DOHH2 (cell line): Measurements from ENCODE around the gene WDTC1.

Experiments
- EZH2phosphoT487 ChIP-seq: fragments of 200-600 bp; sonication (generic); IDR thresholded peaks from 2 replicates; pipeline ENCODE4 v1.6.1; 2017; ENCODE audit warnings: borderline replicate concordance, mild to moderate bottlenecking, antibody characterized with exemption, low read length, moderate library complexity, mixed read lengths
- TF ChIP-seq, protein P1 (sequence below): fragments of 200-600 bp; sonication (generic); IDR thresholded peaks from one replicate; pipeline ENCODE4 v1.5.1; 2014; ENCODE audit warnings: antibody characterized with exemption, mild to moderate bottlenecking, low read depth, low read length; ENCODE audit not compliant: poor library complexity, severe bottlenecking

DNA sequence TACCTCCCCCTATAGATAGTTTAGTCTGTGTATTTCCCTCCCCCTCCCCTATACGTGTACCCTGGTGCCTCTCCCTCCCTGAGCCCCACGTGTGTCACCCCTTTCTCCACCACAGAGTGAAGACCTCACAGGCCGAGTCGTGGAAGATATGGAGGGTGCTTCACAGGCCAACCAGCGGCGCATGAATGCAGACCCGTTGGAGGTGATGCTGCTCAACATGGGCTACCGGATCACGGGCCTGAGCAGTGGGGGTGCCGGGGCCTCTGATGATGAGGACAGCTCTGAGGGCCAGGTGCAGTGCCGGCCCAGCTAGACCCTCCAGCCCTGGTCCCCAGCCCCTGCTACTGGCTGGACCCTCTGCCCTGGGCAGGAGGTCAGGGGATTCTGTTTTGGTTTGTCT is 71.6 kb downstream of the WDTC1 start:
- TF ChIP-seq, protein P1, sequence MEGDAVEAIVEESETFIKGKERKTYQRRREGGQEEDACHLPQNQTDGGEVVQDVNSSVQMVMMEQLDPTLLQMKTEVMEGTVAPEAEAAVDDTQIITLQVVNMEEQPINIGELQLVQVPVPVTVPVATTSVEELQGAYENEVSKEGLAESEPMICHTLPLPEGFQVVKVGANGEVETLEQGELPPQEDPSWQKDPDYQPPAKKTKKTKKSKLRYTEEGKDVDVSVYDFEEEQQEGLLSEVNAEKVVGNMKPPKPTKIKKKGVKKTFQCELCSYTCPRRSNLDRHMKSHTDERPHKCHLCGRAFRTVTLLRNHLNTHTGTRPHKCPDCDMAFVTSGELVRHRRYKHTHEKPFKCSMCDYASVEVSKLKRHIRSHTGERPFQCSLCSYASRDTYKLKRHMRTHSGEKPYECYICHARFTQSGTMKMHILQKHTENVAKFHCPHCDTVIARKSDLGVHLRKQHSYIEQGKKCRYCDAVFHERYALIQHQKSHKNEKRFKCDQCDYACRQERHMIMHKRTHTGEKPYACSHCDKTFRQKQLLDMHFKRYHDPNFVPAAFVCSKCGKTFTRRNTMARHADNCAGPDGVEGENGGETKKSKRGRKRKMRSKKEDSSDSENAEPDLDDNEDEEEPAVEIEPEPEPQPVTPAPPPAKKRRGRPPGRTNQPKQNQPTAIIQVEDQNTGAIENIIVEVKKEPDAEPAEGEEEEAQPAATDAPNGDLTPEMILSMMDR, result no peak
- TF ChIP-seq EZH2phosphoT487, result no peak
